ENCODE results near the gene IL4R.
"Not testable (repeated sequence)": the region's sequence is repeated elsewhere in the genome, so short reads cannot be mapped to it uniquely, and the experiment has no call there.

IL4R gene

DNA sequence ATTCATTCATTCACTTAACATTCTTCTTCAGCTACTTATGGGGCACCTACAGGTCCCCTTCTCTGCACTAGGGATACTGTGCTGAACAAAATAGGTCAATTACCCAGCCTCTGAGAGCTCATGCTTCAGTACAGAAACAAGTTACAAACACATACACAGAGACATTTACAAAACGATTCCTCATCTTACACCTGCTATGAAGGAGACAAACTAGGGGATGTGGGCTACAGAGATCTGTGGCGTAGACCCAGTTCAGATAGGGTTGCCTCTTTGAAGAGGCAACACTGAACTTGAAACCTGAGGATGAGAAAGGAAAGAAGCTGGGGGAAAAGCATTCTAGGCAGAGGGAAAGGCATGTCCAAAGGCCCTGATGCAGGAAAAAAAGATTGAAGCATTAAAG is 93.4 kb downstream of the IL4R start:
- no peak for DNase-seq

DNA sequence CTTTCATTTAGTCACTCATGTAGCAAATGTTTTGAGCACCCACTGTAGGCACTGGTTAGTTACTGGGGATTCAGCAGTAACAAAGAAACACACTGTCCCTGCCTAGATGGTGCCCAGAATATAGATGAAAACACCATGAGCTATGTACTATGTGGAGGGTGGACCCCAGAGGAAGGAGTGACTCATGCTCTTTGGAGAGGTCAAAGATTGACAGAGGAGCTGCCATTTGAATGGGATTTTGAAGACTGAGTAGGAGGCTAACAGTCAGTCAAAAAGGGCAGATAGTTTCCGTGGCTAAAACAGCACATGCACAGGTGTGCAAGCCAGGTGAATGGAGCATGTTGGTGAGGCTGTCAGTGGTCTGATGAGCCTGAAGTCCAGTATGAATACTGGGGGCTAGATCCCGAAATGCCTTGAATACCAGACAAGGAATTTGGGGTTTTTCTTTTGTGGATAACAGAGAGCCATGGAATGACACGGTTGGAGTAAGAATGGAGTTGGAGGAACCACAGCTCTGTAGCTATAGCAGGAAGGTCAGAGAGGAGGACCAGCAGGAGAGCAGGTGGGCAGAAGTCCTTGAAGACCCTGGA is 94.3 kb downstream of the IL4R start:
- DNase-seq: no peak

DNA sequence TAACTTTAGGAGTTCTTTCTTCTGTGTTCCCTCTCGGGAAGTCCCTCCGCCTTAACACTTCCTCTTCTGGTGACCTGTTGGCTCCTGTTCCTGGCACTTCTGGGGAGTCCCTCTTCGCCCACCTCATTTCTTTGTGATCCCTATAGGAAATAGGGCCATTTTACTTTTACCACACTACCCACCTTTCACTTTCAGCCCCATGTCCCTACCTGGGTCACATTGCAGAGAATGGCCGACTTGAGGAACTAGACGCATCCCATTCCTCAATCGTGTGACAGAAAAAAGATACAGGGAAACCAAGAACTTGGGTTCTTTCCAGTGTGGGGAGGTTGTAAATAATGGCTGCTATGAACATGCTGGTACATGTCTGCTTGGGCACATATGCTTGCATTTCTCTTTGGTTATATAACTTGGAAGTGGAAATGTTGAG is 94.8 kb downstream of the IL4R start:
- DNase-seq: no peak

DNA sequence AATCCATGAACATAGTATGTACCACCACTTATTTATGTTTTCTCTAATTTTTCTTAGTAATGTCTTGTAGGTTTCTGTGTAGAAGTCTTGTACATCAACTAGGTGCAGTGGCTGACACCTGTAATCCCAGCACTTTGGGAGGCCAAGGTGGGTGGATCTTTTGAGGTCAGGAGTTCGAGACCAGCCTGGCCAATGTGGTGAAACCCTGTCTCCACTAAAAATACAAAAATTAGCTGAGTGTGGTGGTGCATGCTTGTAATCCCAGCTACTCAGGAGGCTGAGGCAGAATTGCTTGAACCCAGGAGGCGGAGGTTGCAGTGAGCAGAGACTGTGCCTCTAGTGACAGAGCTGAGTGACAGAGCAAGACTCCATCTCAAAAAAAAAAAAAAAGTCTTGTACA is 96.2 kb downstream of the IL4R start:
- DNase-seq: not testable (repeated sequence)

DNA sequence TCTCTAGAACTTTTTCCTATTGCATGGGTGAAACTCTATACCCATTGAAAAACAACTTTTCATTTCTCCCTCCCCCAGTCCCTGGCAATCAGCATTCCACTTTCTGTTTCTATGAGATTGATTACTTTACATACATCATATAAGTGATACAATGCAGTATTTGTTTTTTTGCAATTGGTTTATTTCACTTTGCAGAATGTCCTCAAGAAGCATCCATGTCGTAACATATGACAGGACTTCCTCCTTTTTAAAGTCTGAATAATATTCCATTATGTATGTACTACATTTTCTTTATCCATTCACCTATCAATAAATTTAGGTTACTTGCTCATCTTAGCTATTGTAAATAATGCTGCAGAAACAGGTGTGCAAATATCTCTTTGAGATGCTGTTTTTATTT is 97.0 kb downstream of the IL4R start:
- no peak for DNase-seq

DNA sequence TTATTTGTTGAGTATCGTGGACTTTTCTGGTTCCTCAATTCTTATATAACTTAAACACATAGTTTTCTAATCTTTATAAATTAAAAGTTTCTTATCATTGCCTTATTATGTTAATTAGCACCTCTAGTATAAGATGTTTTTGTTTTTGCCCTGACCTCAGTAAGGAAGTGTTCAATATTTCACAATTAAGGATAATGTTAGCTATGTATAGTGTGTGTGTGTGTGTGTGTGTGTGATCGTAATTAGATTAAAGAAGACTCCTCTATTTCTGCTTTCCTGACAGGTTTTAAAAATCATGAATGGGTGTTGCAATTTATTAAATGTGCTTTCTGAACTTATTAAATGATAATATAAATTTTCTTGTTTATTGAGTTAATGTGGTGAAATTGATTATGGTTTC is 100.2 kb downstream of the IL4R start:
- DNase-seq: no peak
